Heart left ventricle (tissue), 16 donors: ENCODE measurements around the gene PHF10. TPM values are rescaled to one million over a fixed set of nuclear protein-coding genes. Genes with fewer than 3 reads are reported as not detected.

Experiments used
- ATAC-seq, 4 donors: fragments of 200-7000 bp; cut with Tn5 transposase; one replicate each; pipeline ENCODE4 v1.9.1; 2020 to 2022; ENCODE audit warnings: moderate library complexity in 4 of 4, mild to moderate bottlenecking in 3 of 4, moderate number of reproducible peaks in 1 of 4
- DNase-seq, 5 donors: peaks; one replicate each; pipeline ENCODE4 v3.0.0-alpha.2; 2020
- H3K27ac ChIP-seq, 12 donors: fragments of 200-600 bp; sonication (generic) in 4 of 12; one replicate each; pipeline versions ENCODE4 v1.5.0 to v1.8.0; 2016 to 2022; ENCODE audit warnings: mild to moderate bottlenecking in 2 of 12
- H3K27me3 ChIP-seq, 9 donors: fragments of 200-600 bp; sonication (generic) in 2 of 9; one replicate each; pipeline versions ENCODE4 v1.5.1 to v1.8.0; 2016 to 2022; ENCODE audit warnings: mild to moderate bottlenecking in 3 of 9
- H3K36me3 ChIP-seq, 9 donors: fragments of 200-600 bp; sonication (generic) in 2 of 9; one replicate each; pipeline versions ENCODE4 v1.5.0 to v1.8.0; 2018 to 2022; ENCODE audit warnings: mild to moderate bottlenecking in 2 of 9
- H3K4me1 ChIP-seq, 12 donors: fragments of 200-600 bp; sonication (generic) in 4 of 12; one replicate each; pipeline versions ENCODE4 v1.5.0 to v1.8.0; 2016 to 2022; ENCODE audit warnings: mild to moderate bottlenecking in 3 of 12
- H3K4me3 ChIP-seq, 12 donors: fragments of 200-600 bp; sonication (generic) in 4 of 12; one replicate each; pipeline versions ENCODE4 v1.5.0 to v1.8.0; 2017 to 2022; ENCODE audit warnings: mild to moderate bottlenecking in 9 of 12, moderate library complexity in 4 of 12
- H3K9me3 ChIP-seq, 12 donors: fragments of 200-600 bp; sonication (generic) in 4 of 12; one replicate each; pipeline versions ENCODE4 v1.5.0 to v1.8.0; 2016 to 2022; ENCODE audit warnings: mild to moderate bottlenecking in 1 of 12
- POLR2A ChIP-seq, 2 donors: fragments of 450-650 bp; IDR thresholded peaks; one replicate each; pipeline ENCODE4 v1.6.1; 2017; ENCODE audit warnings: antibody characterized with exemption in 2 of 2, mild to moderate bottlenecking in 2 of 2, moderate library complexity in 2 of 2
- WGBS, 4 donors: extraction: QIAGEN DNeasy Blood & Tissue Kit in 2 of 4; methylation state at CpG; one replicate each; pipeline versions ENCODE4 v1.1.5 to v1.1.7; 2013 to 2018; 5-methylcytosine and 5-hydroxymethylcytosine counted together
- intact Hi-C, 10 donors: fragments of 100-400 bp; cut with DNase I; formaldehyde crosslinking; loops; one replicate each; pipeline versions ENCODE4 v1.11.1 to v1.14.2; 2022
- polyA plus RNA-seq, 2 donors: library from polyadenylated mRNA; stranded (reverse); fragments of 200-250 nt; gene quantifications; one replicate each; pipeline ENCODE4 v1.2.3, GENCODE V29; 2013
- total RNA-seq, 9 donors: library from RNA; depleted of rRNA in 2 of 9; stranded (reverse); fragments of >200 nt in 2 of 9; fragmentation: NEBNext Ultra II Directional in 3 of 9; extraction: Animal tissue kit (Norgen Biotek cat#: 25700) in 3 of 9; gene quantifications; one replicate each; pipeline versions ENCODE4 v1.1.0 to v1.2.4, GENCODE V29; 2016 to 2023
- TF ChIP-seq, protein P1 (sequence below), 12 donors: fragments of 200-600 bp; sonication (generic) in 4 of 12; IDR thresholded peaks; one replicate each; pipeline versions ENCODE4 v1.5.0 to v1.8.0; 2018 to 2022; ENCODE audit warnings: antibody characterized with exemption in 12 of 12, mild to moderate bottlenecking in 5 of 12
- donor health status: ischemic (EF 13 %, LVEDD 7.1; RV severe dilation, severe dysfunction).
- donor health status: healthy with polysubstance abuse.
- donor health status: DM: no; HTN: yes; CAD: no.
- donor health status: DM: no; HTN: no; CAD: no.
- donor health status: ischemic (EF 25% LVEDD 6.9; RV normal size, moderate dysfunction).
- donor health status: ischemic (EF 25% LVEDD 5.7; RV mildly dilated, moderate dysfunction).
- donor health status: healthy.
- donor health status: DM: yes; HTN: yes; CAD: no.
- donor health status: ischemic (EF 35%, LVEDD 5.7; RV mildly dilated, moderate dysfunction).
- donor health status: nonischemic (EF 11% LVEDD 7.7; RV severe dilation, severe dysfunction).
- donor health status: DM: yes; HTN: yes; CAD: no.
- donor health status: PGD.
- donor health status: ischemic (EF 29% LVEDD 5.4; RV normal size, mild dysfunction).
- donor health status: nonischemic (EF 23%, LVEDD 6.1; RV moderate dilation, normal function).

Gene PHF10
- total and polyA plus RNA-seq, 11 donors, result 31.4 to 63.2 (median 50.9) TPM

DNA sequence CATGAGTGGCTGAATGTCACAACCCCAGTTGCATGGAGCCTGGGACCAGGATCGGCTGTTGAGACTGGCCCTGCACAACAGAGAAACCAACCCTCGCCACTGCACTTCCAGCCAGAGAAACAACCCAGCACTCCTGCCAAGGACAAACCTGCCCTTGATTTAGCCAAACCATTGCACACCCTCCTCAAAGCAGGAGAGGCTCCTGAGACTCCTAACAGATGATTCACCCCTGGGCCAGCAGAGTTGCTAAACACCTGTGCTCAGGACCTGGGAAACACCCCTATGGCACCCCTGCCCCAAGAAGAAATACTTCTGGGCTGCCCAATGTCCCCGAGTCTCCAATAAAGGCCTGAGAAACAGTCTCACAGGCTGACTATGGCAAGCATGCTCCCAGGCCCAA, 40.2 kb downstream of the PHF10 start:
- no peak for TF ChIP-seq POLR2A (IDR thresholded peaks at IDR 0.05)
- TF ChIP-seq, protein P1, sequence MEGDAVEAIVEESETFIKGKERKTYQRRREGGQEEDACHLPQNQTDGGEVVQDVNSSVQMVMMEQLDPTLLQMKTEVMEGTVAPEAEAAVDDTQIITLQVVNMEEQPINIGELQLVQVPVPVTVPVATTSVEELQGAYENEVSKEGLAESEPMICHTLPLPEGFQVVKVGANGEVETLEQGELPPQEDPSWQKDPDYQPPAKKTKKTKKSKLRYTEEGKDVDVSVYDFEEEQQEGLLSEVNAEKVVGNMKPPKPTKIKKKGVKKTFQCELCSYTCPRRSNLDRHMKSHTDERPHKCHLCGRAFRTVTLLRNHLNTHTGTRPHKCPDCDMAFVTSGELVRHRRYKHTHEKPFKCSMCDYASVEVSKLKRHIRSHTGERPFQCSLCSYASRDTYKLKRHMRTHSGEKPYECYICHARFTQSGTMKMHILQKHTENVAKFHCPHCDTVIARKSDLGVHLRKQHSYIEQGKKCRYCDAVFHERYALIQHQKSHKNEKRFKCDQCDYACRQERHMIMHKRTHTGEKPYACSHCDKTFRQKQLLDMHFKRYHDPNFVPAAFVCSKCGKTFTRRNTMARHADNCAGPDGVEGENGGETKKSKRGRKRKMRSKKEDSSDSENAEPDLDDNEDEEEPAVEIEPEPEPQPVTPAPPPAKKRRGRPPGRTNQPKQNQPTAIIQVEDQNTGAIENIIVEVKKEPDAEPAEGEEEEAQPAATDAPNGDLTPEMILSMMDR (IDR thresholded peaks at IDR 0.05), result no peak
- Histone ChIP-seq H3K27ac (no peak overlapping the region), H3K9me3 (peaks cover 0 to 38% (median 8%) of the 10 kb centered on the region in 12 donors), H3K4me3 (no peak overlapping the region), H3K27me3 (no peaks in the 10 kb centered on the region), H3K4me1 (no peaks in the 10 kb centered on the region), H3K36me3 (peaks cover 0 to 65% (median 16%) of the 10 kb centered on the region in 9 donors)
- intact Hi-C loops, result no loop called here
- no peak for ATAC-seq
- DNase-seq, result no peak
- 94 to 100% (median 99%) methylated on average over 1 to 3 of the region's 3 CpGs for WGBS, 4 donors

DNA sequence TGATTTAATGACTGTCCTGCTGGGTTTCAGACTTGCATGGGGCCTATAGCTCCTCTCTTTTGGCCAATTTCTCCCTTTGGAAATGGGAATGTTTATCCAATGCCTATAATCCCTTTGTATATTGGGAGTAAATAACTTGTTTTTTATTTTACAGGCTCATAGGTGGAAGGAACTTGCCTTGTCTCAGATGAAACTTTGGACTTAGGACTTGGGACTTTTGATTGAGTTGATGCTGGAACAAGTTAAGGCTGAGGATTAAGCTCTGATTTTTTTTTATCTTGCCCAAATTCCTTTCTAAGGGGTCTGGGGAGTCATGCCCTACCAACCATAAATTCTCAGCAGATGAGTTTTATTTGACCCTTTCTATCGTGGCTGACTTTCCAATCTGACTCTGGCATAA, 46.0 kb downstream of the PHF10 start:
- peaks cover 0 to 21% (median 0%) of the 10 kb centered on the region in 9 donors for H3K36me3 ChIP-seq
- no peak overlapping the region for H3K4me3 ChIP-seq
- intact Hi-C loops, result no loop called here
- ATAC-seq (no peak), DNase-seq (no peak)
- peaks cover 0 to 14% (median 0%) of the 10 kb centered on the region in 12 donors for H3K9me3 ChIP-seq
- 78 to 97% (median 84%) methylated on average over 1 of the region's 1 CpG for WGBS, 4 donors
- peaks cover 0 to 6% (median 0%) of the 10 kb centered on the region in 12 donors for H3K4me1 ChIP-seq
- H3K27me3 ChIP-seq, result no peaks in the 10 kb centered on the region
- TF ChIP-seq POLR2A (IDR thresholded peaks at IDR 0.05), result no peak
- TF ChIP-seq, protein P1 (IDR thresholded peaks at IDR 0.05), result no peak
- H3K27ac ChIP-seq, result no peak overlapping the region

DNA sequence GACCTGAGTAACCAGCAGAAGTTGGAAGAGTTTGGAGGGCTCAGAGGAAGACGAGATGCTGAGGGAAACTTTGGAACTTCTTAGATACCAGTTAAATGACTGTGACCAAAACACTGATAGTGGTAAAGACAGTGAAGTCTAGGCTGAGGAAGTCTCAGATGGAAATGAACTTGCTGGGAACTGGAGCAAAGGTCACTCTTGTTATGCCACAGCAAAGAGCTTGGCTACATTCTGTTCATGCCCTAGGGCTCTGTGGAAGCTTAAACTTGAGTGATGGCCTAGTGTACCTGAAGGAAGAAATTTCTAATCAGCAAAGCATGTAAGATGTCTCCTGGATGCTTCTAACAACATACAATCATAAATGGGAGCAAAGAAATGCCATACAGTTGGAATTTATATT, 47.2 kb downstream of the PHF10 start:
- Histone ChIP-seq H3K27me3 (no peaks in the 10 kb centered on the region), H3K4me1 (peaks cover 0 to 6% (median 0%) of the 10 kb centered on the region in 12 donors), H3K9me3 (peaks cover 0 to 14% (median 0%) of the 10 kb centered on the region in 12 donors), H3K4me3 (no peak overlapping the region), H3K36me3 (peaks cover 0 to 20% (median 2%) of the 10 kb centered on the region in 9 donors), H3K27ac (no peak overlapping the region)
- TF ChIP-seq POLR2A (IDR thresholded peaks at IDR 0.05), result no peak
- TF ChIP-seq, protein P1 (IDR thresholded peaks at IDR 0.05), result no peak
- no peak for DNase-seq
- intact Hi-C loops, result no loop called here
- WGBS, 4 donors, result 86 to 100% (median 91%) methylated on average over 1 of the region's 1 CpG
- no peak for ATAC-seq

DNA sequence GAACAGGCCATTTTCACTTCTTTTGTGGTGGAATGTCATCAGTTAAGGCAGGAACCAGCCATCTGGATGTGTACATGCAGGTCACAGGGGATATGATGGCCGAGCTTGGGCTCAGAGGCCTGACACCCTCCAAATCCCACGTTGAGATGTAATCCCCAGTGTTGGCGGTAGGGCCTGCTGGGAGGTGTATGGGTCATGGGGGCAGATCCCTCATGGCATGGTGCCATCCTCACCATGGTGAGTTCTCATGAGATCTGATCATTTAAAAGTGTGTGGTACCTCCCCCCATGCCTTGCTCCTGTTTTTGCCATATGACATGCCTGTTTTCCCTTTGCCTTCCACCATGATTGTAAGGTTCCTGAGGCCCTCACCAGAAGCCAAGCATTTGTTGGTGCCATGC, 49.3 kb downstream of the PHF10 start:
- 89 to 100% (median 96%) methylated on average over 3 of the region's 3 CpGs for WGBS, 4 donors
- H3K9me3 ChIP-seq, result peaks cover 0 to 8% (median 0%) of the 10 kb centered on the region in 12 donors
- ATAC-seq (no peak), DNase-seq (no peak)
- H3K4me3 ChIP-seq, result no peak overlapping the region
- peaks cover 0 to 7% (median 2%) of the 10 kb centered on the region in 12 donors for H3K4me1 ChIP-seq
- H3K36me3 ChIP-seq, result peaks cover 0 to 19% (median 6%) of the 10 kb centered on the region in 9 donors
- intact Hi-C loops, result no loop called here
- H3K27ac ChIP-seq, result no peak overlapping the region
- H3K27me3 ChIP-seq, result no peaks in the 10 kb centered on the region
- TF ChIP-seq, protein P1 (IDR thresholded peaks at IDR 0.05), result no peak
- TF ChIP-seq POLR2A (IDR thresholded peaks at IDR 0.05), result no peak
